GM12875 (cell line): ENCODE measurements around the gene CSNK1A1.

ENCODE experiments used
- H3K4me3 ChIP-seq: one replicate; pipeline ENCODE4 v1.5.1; 2011; ENCODE audit warnings: low read depth, low read length, control low read depth
- TF ChIP-seq, protein P1 (sequence below): IDR thresholded peaks from 2 replicates; pipeline ENCODE4 v1.5.1; 2011; ENCODE audit warnings: low read depth, mild to moderate bottlenecking, control low read depth, inconsistent platforms, low read length, moderate library complexity, borderline replicate concordance; ENCODE audit not compliant: insufficient read depth

The CSNK1A1 gene

DNA sequence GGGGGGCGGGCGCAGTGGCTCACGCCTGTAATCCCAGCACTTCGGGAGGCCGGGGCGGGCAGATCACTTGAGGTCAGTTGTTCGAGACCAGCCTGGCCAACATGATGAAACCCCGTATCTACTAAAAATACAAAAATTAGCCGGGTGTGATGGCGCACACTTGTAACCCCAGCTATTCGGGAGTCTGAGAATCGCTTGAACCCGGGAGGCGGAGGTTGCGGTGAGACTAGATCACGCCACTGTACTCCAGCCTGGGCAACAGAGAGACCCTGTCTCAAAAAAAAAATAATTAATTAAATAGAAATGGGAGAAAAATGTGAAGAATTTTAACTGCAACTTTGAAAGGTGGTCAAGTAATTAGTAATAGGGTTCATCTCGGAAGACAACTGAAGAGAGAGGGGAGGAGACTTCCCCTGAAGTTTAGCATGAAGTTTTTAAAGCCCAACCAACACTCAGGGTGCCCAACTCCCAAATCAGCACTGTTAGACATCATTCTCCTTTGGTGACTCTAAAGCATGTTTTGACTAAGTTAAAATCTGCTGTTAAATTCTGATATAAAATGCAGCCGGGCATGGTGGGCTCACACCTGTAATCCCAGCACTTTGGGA, 1.4 kb upstream of the CSNK1A1 start:
- TF ChIP-seq, protein P1, sequence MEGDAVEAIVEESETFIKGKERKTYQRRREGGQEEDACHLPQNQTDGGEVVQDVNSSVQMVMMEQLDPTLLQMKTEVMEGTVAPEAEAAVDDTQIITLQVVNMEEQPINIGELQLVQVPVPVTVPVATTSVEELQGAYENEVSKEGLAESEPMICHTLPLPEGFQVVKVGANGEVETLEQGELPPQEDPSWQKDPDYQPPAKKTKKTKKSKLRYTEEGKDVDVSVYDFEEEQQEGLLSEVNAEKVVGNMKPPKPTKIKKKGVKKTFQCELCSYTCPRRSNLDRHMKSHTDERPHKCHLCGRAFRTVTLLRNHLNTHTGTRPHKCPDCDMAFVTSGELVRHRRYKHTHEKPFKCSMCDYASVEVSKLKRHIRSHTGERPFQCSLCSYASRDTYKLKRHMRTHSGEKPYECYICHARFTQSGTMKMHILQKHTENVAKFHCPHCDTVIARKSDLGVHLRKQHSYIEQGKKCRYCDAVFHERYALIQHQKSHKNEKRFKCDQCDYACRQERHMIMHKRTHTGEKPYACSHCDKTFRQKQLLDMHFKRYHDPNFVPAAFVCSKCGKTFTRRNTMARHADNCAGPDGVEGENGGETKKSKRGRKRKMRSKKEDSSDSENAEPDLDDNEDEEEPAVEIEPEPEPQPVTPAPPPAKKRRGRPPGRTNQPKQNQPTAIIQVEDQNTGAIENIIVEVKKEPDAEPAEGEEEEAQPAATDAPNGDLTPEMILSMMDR, result no peak
- no peak overlapping the region for H3K4me3 ChIP-seq

DNA sequence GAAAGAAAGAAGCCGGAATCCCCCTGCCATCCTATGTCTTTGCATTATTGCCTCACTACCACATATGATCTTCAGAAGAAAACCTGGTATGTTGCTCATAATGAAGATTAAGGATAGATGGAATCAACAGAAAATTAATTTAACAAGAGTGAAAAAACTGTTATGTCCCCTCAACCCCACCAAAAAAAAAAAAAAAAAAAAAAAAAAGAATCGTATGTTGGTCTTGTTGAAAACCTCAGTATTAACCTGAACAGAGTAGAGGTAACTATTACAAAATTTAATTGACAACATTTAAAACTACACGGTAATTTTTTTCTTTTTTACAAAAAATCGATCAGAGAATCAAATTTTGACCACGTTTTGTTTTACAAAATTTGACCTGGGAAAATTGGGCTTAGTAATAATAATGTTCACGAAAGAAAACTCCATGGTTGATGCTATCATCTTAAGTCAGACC, 827 bp upstream of the CSNK1A1 start:
- H3K4me3 ChIP-seq, result peak overlapping the region; percentile 98
- TF ChIP-seq, protein P1, result no peak

DNA sequence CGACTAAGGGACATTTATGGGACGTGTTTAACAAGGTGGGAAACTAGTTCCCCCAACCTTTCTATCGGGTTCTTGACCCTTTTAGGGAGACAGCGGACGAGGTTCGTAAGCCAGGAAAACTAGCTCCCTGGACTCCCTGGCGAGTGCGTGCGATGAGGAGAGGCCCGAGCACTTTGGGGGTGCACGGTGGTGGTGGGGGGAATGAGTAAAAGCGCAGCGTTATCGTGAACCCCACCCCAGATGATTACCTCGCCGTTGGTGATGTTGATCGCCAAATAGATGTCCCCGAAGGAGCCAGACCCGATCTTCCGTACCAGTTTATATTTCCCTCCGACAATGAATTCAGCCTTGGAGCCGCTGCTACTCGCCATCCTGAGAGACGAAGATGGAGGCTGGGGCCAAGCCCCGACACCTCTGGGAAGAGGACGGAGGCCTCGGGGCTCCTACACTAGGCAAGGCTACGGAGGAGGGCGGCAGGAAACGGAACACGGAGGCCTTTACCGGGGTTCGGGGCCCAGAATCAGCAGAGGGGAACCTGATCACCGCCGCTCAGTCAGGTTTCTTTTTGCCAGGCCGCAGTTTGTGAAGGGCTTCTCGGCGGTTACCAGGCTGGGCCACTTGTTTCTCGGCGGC, 529 bp downstream of the CSNK1A1 start:
- TF ChIP-seq, protein P1, result no peak
- H3K4me3 ChIP-seq, result peak overlapping the region; percentile 98

- TF ChIP-seq, protein P1, result no peak
- peak overlapping the region; percentile 98 for H3K4me3 ChIP-seq
These were observed 1.0 kb downstream of the CSNK1A1 start for GRCh38 chr5:149550268-149550583.

DNA sequence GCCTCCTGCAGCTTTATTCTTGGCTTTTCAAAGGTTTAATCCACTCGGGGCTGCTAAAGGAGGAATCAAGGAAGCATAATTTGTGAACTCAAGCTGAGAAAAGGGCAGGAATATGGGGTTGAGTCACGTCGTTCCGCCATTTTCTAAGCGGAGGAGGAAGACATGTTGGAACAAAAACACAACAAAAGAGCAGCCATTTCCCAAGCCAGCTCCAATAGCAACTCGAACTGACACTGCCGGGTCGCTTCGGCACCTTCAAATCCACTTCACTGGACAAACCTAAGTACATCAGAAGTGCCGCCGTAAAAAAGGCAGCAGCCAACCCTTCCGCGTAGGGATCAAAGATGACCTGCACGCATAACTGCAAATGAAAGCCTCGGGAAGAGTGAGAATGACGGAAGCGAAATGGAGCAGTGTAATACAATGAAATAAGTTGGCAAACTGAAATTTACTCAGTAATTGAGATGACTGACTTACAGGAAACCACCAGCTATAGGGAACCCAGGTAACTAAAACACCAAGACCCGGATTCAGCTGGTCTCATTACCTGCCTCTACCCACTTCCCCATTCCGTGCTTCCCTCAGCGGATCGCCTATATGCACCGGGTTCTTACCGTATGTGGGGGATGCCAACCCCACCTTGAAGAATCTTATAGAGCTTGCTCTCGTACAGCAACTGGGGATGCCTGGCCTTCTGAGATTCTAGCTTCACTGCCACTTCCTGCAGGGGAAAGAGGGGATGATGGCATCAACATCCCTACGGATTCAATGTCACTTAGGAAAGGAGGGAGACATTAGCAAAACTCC, 1.6 kb downstream of the CSNK1A1 start:
- TF ChIP-seq, protein P1, result no peak
- H3K4me3 ChIP-seq, result peak overlapping the region; percentile 98

DNA sequence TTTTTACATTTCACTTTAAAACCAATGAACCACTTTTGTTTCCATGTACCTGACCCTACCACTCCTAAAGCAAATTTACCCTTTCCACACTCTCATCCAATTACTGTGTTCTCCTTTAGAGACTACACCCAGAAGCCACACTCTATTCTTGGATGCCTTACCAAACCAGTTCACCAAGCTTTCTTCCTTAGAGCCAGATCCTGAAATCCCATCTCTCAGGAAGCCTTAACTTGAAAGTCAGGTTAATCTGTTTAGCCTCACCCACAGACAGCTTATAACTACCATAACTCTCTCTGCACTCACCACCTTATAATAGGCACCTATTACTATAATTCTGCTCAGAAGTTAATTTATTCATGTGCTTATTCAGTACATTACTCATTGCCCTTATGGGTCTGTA, 4.3 kb downstream of the CSNK1A1 start:
- TF ChIP-seq, protein P1, result no peak
- no peak overlapping the region for H3K4me3 ChIP-seq

- H3K4me3 ChIP-seq, result no peak overlapping the region
- TF ChIP-seq, protein P1, result no peak
These were observed 5.9 kb downstream of the CSNK1A1 start for GRCh38 chr5:149545327-149545726.
